ENCODE results near the gene RASA3.

- no peak for TF ChIP-seq EZH2 (IDR thresholded peaks at IDR 0.05; ENCODE audit: borderline replicate concordance, low read depth, low read length, severe bottlenecking)
- TF ChIP-seq, protein P1, sequence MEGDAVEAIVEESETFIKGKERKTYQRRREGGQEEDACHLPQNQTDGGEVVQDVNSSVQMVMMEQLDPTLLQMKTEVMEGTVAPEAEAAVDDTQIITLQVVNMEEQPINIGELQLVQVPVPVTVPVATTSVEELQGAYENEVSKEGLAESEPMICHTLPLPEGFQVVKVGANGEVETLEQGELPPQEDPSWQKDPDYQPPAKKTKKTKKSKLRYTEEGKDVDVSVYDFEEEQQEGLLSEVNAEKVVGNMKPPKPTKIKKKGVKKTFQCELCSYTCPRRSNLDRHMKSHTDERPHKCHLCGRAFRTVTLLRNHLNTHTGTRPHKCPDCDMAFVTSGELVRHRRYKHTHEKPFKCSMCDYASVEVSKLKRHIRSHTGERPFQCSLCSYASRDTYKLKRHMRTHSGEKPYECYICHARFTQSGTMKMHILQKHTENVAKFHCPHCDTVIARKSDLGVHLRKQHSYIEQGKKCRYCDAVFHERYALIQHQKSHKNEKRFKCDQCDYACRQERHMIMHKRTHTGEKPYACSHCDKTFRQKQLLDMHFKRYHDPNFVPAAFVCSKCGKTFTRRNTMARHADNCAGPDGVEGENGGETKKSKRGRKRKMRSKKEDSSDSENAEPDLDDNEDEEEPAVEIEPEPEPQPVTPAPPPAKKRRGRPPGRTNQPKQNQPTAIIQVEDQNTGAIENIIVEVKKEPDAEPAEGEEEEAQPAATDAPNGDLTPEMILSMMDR (IDR thresholded peaks at IDR 0.05; ENCODE audit: borderline replicate concordance, extremely low read depth, low read length, poor library complexity, severe bottlenecking) = no peak
Observed at GRCh38 chr13:114007566-114007965, 124.9 kb downstream of the RASA3 start.

Data from DND-41 (cell line).